NB4 (cell line): Measurements from ENCODE around the gene PRDM15.

Experiments
- DNase-seq: peaks from one replicate; pipeline ENCODE4 v3.0.0; 2010; ENCODE audit warnings: low read depth
- H3K4me3 ChIP-seq: one replicate; pipeline ENCODE4 v1.5.1; 2011; ENCODE audit warnings: mild to moderate bottlenecking, low read depth, low read length, moderate library complexity
- MYC ChIP-seq: IDR thresholded peaks from 2 replicates; pipeline ENCODE4 v1.6.1; 2011; ENCODE audit warnings: low read depth, low read length
- POLR2A ChIP-seq: IDR thresholded peaks from 2 replicates; pipeline ENCODE4 v1.6.1; 2011; ENCODE audit warnings: mild to moderate bottlenecking; ENCODE audit not compliant: insufficient read length; ENCODE audit errors: extremely low read depth
- TF ChIP-seq, protein P1 (sequence below): IDR thresholded peaks from 2 replicates; pipeline ENCODE4 v1.6.1; 2011; ENCODE audit warnings: low read depth, low read length
- TF ChIP-seq, protein P2 (sequence below): IDR thresholded peaks from one replicate; pipeline ENCODE4 v1.5.1; 2012; ENCODE audit warnings: low read depth, low read length

Gene PRDM15

DNA sequence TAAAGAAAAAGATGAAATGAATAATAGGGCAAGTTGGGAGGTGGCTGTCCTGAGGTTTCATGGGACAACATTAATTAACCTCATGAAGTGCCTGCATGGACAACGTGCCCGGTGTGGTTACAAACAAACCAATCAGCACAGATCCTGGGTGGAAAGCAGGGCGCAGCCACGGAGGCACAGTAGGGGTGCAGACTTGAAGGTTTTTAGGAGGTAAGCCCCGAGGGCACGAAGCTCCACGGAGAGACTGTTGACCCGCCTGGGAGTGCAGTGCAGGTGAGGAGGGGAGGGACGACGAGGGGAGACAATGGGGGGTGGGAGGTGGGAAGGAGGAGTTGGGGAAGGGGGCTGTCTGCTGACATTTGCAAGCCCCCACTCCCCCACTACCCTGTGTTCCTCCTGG, 110.0 kb downstream of the PRDM15 start:
- H3K4me3 ChIP-seq, result no peak overlapping the region
- no peak for TF ChIP-seq MYC
- TF ChIP-seq, protein P1, sequence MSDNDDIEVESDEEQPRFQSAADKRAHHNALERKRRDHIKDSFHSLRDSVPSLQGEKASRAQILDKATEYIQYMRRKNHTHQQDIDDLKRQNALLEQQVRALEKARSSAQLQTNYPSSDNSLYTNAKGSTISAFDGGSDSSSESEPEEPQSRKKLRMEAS, result no peak
- no peak for TF ChIP-seq POLR2A
- TF ChIP-seq, protein P2, sequence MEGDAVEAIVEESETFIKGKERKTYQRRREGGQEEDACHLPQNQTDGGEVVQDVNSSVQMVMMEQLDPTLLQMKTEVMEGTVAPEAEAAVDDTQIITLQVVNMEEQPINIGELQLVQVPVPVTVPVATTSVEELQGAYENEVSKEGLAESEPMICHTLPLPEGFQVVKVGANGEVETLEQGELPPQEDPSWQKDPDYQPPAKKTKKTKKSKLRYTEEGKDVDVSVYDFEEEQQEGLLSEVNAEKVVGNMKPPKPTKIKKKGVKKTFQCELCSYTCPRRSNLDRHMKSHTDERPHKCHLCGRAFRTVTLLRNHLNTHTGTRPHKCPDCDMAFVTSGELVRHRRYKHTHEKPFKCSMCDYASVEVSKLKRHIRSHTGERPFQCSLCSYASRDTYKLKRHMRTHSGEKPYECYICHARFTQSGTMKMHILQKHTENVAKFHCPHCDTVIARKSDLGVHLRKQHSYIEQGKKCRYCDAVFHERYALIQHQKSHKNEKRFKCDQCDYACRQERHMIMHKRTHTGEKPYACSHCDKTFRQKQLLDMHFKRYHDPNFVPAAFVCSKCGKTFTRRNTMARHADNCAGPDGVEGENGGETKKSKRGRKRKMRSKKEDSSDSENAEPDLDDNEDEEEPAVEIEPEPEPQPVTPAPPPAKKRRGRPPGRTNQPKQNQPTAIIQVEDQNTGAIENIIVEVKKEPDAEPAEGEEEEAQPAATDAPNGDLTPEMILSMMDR, result no peak
- no peak for DNase-seq

DNA sequence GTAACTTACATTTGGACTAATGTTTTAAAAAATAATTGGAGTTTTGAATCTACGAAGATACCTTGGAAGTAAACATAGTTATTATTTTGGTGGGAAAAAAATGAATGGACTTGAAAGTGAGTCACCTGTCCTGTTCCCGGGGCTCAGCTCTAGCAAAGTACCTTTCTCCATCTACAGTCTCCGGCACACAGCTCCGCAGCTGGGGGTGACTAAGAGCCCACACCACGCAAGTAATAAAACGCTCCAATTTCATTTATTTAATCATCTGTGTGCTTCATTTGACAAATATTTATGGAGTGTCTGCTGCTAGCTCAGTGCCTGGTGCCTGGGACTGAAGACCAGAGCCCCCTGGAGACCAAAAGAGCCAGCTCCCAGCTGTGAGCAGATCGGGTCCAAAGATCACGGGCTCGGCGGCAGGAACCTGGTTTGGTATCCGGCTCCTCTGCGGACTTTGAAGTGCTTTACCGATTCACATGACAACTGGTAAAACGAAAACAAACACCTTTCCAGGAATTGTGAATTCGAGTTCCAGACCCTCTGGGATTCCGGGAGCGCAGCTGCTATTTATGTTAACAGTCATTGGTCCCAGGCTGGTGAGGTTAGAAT, 110.6 kb downstream of the PRDM15 start:
- no peak overlapping the region for H3K4me3 ChIP-seq
- peak; percentile 24 for DNase-seq
- TF ChIP-seq POLR2A (no peak), MYC (no peak)
- TF ChIP-seq, protein P1, result no peak
- TF ChIP-seq, protein P2, result no peak

DNA sequence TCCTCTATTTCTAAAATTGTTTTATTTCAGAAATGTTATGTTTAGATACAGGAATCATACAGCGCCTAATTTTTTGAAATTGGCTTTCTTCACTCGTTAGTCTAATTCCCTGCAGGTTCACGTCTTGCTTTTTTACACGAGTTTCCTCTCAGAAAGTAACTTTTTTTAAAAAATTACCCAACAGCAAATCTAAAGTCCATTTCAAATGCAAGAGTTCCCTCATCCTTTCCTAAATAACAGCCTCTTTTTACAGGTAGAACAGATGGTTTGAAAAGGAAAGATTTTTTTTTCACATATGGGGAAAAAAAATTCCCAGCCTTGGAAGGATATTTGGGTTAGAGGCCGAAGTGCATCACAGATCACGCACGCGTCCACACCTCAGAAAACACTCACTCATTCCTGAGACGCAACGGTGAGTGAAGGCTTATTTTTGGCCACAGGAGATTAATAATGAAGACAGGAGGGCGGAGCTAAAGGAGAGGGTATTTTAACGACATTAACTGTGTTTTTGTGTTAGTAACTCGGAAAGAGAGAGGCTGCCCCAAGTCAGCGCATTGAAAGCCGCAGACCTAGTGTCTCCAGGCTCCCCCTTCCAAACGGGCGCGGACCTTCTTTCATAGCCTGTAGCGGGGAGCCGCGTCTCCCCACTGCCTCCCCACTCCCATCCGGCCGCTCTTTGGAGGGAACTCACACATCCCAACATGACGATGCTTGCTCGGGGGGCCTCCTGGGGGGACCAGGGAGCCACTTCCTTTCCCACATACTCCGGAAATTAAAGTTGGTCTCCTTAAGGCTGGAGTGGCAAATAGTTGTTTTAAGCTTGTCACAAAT, 111.3 kb downstream of the PRDM15 start:
- DNase-seq, result no peak
- H3K4me3 ChIP-seq, result no peak overlapping the region
- TF ChIP-seq MYC (no peak), POLR2A (no peak)
- TF ChIP-seq, protein P2, result no peak
- TF ChIP-seq, protein P1, result no peak

DNA sequence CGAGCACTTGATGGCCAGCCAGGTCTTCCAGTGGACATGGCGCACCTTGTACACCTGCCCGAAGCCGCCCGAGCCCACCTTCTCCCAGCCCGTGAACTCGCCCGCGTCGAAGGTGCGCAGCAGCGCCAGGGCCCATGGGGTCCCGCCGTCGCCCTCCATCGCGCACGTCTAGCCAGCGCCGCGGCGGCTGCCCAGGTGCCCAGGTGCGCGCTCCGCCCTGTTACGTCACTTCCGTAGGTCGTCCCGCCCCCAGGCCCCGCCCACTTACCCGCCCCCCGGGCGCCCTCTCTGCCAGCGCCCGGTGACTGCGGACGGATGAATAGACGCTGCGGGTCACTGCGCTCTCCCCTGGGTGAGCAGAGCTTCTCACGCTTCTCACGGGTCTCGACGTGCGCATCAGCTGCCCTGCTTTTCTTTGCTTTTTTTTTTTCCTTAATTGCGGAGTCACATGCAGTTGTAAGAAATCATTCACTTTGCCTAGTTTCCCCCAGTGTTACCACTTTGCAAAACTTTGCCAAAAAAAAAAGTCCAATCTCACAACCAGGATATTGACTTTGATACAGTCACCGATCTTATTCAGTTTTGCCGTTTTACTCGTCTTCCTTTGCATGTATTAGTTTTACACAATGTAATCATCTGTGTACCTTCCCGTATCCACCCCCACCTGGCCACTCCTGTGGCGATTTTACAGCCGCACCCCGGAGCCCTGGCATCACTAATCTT, 112.1 kb downstream of the PRDM15 start, which contains the start of gene RIPK4:
RIPK4 (minus strand) TSS at position 170 of the 723 bp plus-strand sequence; CDS start at position 159, 11 bp downstream.
- no peak for TF ChIP-seq POLR2A
- TF ChIP-seq, protein P2, result no peak
- TF ChIP-seq, protein P1, result no peak
- H3K4me3 ChIP-seq, result no peak within 1 kb of the TSS
- DNase-seq, result no peak

DNA sequence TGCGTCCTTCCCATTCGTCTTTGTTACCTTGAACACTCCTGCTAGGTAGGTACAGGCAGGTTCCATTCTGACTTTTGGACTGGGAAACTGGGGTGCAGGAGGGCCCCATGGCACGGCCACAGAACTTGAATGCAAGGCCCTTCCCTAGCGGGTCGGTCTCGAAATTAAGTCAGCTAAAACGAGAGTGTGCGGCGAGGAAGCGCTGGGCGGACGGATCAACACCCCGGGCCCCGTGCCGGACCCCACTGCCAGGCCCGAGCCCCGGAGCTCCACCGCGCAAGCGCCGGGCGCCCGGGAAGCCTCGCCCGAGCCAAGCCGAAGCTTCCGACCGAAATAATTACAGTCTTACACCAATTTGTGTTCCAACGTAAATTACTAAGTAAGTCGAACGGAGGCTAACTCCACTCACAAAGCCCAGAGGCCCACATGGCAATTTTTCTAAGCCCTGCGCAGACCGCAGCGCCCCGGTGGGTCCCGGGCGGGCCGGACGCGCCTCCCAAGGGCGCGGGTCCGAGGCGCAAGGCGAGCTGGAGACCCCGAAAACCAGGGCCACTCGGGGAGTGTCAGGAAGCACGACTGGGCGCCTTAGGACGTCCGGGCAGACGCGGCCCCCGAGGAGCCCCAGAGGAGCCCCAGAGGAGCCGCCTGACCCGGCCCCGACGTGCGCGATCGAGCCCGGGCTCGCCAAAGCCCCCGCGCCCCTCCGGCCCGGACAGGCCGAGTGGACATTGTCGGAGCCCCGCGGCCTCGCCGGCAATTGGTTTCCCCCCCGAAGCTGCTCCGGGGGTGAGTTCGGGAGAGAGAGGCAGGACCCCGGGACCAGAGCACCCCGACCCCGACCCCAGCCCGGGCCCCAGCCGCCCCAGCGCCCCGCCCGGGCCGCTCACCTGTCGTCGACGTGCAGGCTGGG, 112.9 kb downstream of the PRDM15 start:
- H3K4me3 ChIP-seq, result no peak overlapping the region
- TF ChIP-seq POLR2A, result no peak
- TF ChIP-seq, protein P2, result no peak
- TF ChIP-seq, protein P1, result no peak
- TF ChIP-seq MYC, result no peak
- DNase-seq, result no peak
